Activated T-cell treated with anti-CD3 and anti-CD28 coated beads, Interleukin-2, amount 50 U/mL, for 1 hour (primary cell): ENCODE results near the gene KRTDAP.
A peak's percentile ranks its signal among the peaks of the same experiment; 100 is the strongest.
"Not testable (repeated sequence)": the region's sequence is repeated elsewhere in the genome, so short reads cannot be mapped to it uniquely, and the experiment has no call there.

Source experiments
- DNase-seq: peaks from one replicate; pipeline ENCODE4 v3.0.0-alpha.2; 2020

Gene KRTDAP

DNA sequence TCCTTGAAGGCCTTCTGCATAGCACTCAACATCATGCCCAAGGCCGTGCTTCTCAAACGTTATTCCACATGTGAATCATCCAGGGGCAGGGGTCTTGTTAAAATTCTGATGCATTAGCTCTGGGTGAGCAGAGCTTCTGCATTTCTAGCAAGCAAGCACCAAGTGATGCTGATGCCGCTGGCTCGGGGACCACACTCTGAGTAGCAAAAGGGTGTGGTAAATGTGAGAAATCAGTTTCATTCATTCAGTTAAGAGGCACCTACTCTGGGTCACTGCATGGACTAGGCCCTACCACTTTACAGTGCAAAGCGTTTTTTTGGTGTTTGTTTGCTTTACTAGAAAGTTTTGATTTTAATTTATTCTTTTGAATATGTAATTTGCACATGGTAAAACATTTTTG, 7.2 kb downstream of the KRTDAP start:
- no peak for DNase-seq

GRCh38 chr19:35478794-35479677, 11.2 kb downstream of the KRTDAP start:
- DNase-seq: no peak

DNA sequence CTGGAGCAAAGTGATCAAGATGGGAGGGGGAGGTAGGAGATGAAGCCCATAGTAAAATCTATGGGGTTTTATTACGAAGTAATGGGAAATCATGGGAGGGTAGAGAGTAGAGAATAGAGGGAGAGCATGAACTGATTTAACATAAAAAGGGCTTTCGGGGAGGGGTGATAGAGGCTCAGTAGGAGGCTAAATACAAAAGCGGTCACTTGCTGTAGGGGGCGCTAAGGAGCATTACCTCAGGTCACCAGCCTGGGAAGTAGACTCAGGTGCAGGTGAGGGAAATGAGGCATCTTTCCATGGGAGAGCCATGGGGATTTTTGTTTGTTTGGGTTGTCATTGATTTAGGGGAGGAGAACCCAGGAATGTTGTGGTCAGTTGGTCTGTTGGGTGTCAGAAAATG, 14.1 kb downstream of the KRTDAP start:
- DNase-seq: no peak

- DNase-seq: not testable (repeated sequence)
Observed at GRCh38 chr19:35474594-35474993, 15.7 kb downstream of the KRTDAP start.

GRCh38 chr19:35474104-35474503, 16.2 kb downstream of the KRTDAP start:
- DNase-seq: no peak

DNA sequence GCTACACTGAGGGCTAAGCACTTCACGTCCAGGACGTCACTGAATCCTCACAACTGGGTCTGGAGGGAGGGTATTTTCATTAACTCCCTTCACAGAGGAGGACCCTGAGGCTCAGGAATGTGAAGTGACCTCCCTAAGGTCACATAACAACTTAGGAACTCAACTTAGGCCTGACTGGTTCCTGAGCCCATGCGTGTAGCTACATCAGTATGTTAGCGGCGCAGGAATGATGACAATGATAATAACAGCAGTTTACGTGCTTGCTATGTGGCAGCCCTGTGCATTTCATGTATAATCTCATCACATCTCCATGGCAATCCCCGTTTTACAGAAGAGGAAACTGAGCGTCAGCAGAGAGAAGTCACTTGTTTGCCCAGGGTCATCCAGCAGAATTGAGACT, 18.3 kb downstream of the KRTDAP start:
- no peak for DNase-seq

- not testable (repeated sequence) for DNase-seq
Observed at GRCh38 chr19:35471075-35471474, 19.2 kb downstream of the KRTDAP start.

GRCh38 chr19:35470128-35470527, 20.1 kb downstream of the KRTDAP start:
- no peak for DNase-seq

GRCh38 chr19:35468637-35469036, 21.6 kb downstream of the KRTDAP start:
- peak; percentile 68 for DNase-seq

DNA sequence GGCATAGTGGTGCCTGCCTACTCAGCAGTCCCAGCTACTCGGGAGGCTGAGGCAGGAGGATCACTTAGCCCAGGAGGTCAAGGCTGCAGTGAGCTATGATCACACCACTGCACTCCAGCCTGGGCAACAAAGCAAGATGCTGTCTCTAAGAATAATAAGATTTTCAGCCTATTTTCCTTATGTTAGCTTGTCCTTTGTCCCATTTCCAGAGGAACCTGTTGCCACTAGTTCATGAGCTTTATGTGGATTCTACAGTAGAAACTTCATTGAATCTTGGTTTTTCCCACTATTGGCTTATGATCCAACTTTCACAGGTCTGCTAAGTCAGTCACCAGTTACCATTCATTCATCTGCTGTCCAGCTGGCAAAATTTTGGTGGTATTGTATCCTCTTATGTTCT, 24.0 kb downstream of the KRTDAP start:
- no peak for DNase-seq

- DNase-seq: not testable (repeated sequence)
Observed at GRCh38 chr19:35462956-35463355, 27.3 kb downstream of the KRTDAP start.

DNA sequence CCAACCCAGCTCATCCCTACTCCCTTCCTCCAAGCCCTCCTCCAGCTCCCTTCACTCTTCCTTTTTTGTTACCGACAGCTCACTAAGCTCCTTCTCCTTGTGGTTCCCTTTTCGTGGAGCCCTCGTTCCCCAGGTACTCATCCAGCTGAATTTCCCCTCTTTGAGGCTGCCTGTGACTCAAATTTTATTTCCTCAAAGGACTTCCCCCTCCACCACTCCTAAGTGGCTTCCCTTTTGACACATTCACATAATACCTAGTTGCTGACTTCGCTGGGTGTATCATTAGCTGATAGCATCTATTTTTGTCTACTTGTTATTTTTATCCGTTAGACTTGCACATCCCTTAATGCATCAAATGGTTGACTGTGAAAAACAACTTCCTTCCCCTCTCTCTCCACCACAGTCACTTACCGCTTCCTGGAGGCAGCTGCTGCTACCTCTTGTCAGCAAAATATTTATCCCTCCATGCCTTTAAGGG, 27.7 kb downstream of the KRTDAP start:
- DNase-seq: peak; percentile 26

- not testable (repeated sequence) for DNase-seq
Observed at GRCh38 chr19:35461788-35462187, 28.5 kb downstream of the KRTDAP start.

DNA sequence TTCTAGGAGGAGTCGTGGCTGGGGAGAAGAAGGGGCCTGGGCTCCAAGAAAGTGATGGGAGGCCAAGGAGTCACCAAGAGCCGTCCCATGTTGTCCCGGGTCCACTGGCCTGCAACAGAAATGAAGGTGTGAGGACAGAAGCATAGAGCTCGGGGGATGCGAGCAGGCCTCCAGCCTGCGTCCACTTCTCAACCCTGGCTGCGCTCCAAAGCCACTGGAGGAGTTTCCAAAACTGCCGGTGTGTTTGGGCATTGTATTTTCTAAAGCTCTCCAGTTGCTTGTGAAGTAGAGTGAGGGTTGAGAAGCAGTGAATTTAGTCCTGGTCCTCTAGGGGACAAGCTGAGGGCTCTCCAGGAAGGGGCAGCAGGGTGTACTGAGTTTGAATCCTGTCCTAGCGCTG, 29.2 kb downstream of the KRTDAP start:
- DNase-seq: no peak

DNA sequence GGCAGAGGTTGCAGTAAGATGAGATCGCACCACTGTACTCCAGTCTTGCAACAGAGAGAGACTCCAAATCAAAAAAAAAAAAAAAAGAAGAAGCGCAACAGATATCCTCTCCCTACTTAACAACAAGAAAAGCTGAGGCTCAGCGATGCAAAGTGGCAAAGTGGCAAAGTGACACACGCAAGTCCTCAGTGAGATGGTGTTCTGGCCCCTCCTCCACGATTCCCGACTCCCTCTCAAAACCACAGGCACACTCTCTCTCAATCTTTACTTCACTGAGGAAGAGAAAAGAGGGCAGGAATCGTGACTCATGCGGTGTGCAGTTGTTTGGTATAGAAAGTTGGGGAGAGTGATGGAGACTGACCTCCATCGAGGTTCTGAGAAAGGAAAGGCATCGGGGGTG, 29.7 kb downstream of the KRTDAP start:
- DNase-seq: no peak

DNA sequence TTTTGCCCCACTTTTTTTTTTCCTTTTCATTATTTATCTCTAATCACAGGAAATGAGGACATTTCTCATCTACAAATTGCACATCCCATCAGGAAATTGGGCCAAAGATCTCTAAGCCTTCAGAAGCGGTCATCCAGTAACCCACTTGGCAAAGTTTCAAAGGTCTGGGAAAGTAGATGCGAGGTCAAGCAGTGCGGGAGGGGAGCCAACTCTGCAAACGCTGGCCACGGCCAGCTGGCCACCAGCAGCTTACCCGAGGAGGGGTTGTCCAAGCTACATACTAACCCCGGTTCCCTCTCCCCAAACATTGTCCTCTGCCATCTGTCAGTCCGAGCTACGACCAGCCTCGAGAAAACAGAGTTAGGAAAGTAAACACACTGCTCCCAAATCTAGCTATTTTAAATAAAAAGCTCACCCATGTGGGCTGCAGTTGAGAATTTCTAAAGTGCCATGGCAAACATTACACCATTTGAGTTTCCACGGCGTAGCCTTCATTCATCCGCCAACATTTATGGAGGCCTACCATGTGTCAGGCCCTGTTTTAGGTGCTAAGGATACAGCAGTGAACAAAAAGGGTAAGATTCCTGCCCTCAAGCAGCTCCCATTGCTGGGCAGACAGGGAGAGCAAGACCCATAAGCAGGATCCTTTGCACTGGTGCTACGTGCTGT, 30.7 kb downstream of the KRTDAP start:
- DNase-seq: no peak

DNA sequence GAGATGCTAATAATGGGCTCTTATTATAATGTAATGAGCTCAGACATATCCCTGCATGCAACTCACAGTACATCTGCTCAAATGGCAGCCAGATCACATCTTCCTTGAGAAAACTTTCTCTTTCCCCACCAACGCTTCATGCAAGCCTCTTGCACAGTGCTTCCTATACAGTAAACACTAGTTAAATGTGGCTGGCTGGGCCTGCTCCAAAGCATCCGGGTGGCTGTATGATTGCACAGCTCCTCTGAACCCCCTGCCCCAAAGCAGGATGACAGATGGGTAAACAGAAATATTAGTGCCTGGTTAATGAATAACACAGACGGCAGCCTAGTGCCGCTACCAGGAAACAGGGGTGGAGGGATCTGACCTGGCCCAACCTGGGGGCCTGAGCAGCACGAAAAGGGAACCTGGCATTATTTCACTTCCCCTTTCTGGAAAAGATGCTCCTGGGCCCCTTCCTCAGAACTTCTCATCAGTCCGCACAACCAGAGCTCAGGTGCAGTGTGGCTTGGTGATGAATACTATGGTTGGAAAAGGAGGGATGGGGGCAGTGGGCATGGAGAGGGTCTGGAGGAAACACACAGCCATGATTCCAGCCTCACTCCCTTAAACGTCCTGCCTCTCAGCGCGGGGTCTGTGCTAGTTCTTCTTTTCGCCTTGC, 31.4 kb downstream of the KRTDAP start:
- DNase-seq: no peak

GRCh38 chr19:35458192-35458591, 32.1 kb downstream of the KRTDAP start:
- DNase-seq: no peak

DNA sequence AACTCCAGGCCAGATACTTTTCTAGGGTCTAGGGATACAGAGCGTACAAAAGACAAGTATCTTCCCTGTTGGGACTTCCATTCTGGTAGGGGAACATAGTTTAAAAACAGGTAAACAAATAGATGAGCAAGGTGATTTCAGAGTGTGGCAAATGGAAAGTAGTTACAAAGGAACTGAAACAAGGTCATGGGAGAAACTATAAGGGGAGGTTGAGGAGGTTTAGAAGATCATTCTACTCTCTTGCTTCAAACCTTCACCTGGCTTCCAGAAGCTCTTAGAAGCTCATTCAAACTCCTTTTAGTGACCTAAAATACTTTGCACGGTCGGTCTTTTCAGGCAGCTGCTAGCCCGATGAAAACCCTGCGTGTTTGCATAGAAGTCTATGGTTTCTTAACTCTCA, 33.1 kb downstream of the KRTDAP start:
- no peak for DNase-seq

DNA sequence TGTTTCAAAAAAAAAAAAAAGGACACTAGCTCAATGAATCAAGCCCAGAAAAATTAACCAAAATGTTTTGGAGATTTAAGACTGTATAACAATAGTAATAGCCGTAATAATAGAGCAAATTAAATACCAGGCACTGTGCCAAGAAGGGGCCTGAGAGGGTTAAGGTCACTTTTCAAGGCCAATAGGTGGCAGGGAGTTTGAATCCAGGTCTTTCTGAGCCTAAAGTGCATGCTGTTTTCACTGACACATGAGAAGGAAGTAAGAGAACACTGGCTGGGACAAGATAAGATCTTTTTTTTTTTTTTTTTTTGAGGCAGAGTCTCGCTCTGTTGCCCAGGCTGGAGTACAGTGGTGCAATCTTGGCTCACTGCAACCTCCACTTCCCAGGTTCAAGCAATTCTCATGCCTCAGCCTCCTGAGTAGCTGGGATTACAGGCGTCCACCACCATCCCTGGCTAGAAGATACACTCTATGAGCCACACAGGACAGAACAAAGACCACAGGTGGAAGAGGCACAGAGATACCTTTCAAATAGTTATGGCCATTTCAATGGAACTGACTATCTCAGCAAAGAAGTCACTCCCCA, 34.6 kb downstream of the KRTDAP start:
- no peak for DNase-seq

- DNase-seq: no peak
Observed at GRCh38 chr19:35454663-35455062, 35.6 kb downstream of the KRTDAP start.

GRCh38 chr19:35451338-35452096, 38.7 kb downstream of the KRTDAP start:
- DNase-seq: no peak
